ENCODE results near the gene TLE5.
"Not testable (repeated sequence)": the region's sequence is repeated elsewhere in the genome, so short reads cannot be mapped to it uniquely, and the experiment has no call there.

TLE5 gene

GRCh38 chr19:3089299-3089855 is 27.1 kb upstream of the TLE5 start:
- not testable (repeated sequence) for H3K9ac ChIP-seq (ENCODE audit: low read length); H3K36me3 ChIP-seq (ENCODE audit: control insufficient read depth, low read depth, low read length); H3K27ac ChIP-seq (ENCODE audit: low read length); H3K27me3 ChIP-seq (ENCODE audit: control insufficient read depth, insufficient read depth, low read length); H3K4me1 ChIP-seq (ENCODE audit: control insufficient read depth, low read depth, low read length); H3K9me3 ChIP-seq (ENCODE audit: control insufficient read depth, low read depth, low read length); H3K4me3 ChIP-seq (ENCODE audit: low read length)

GRCh38 chr19:3087769-3088168 is 25.5 kb upstream of the TLE5 start:
- H3K4me3 ChIP-seq (ENCODE audit: low read length), result no peak overlapping the region
- no peaks in the 10 kb centered on the region for H3K27me3 ChIP-seq (ENCODE audit: control insufficient read depth, insufficient read depth, low read length)
- H3K27ac ChIP-seq (ENCODE audit: low read length), result no peak overlapping the region

GRCh38 chr19:3084943-3085342 is 22.6 kb upstream of the TLE5 start:
- H3K4me3 ChIP-seq (ENCODE audit: low read length), result no peak overlapping the region
- H3K9ac ChIP-seq (ENCODE audit: low read length), result no peak overlapping the region
- no peak overlapping the region for H3K27ac ChIP-seq (ENCODE audit: low read length)
- no peaks in the 10 kb centered on the region for H3K4me1 ChIP-seq (ENCODE audit: control insufficient read depth, low read depth, low read length)
- no peaks in the 10 kb centered on the region for H3K36me3 ChIP-seq (ENCODE audit: control insufficient read depth, low read depth, low read length)
- no peaks in the 10 kb centered on the region for H3K27me3 ChIP-seq (ENCODE audit: control insufficient read depth, insufficient read depth, low read length)
- no peaks in the 10 kb centered on the region for H3K9me3 ChIP-seq (ENCODE audit: control insufficient read depth, low read depth, low read length)

More at GRCh38 chr19:3087769-3088168, 25.5 kb upstream of the TLE5 start:
- Histone ChIP-seq H3K36me3 (ENCODE audit: control insufficient read depth, low read depth, low read length) (no peaks in the 10 kb centered on the region), H3K4me1 (ENCODE audit: control insufficient read depth, low read depth, low read length) (no peaks in the 10 kb centered on the region), H3K9me3 (ENCODE audit: control insufficient read depth, low read depth, low read length) (no peaks in the 10 kb centered on the region), H3K9ac (ENCODE audit: low read length) (no peak overlapping the region)

- no peaks in the 10 kb centered on the region for H3K27me3 ChIP-seq (ENCODE audit: control insufficient read depth, insufficient read depth, low read length)
- no peaks in the 10 kb centered on the region for H3K36me3 ChIP-seq (ENCODE audit: control insufficient read depth, low read depth, low read length)
- no peaks in the 10 kb centered on the region for H3K4me1 ChIP-seq (ENCODE audit: control insufficient read depth, low read depth, low read length)
- H3K27ac ChIP-seq (ENCODE audit: low read length), result no peak overlapping the region
- H3K9ac ChIP-seq (ENCODE audit: low read length), result no peak overlapping the region
- no peaks in the 10 kb centered on the region for H3K9me3 ChIP-seq (ENCODE audit: control insufficient read depth, low read depth, low read length)
- H3K4me3 ChIP-seq (ENCODE audit: low read length), result no peak overlapping the region
These were observed 21.7 kb upstream of the TLE5 start for GRCh38 chr19:3083964-3084363.

- H3K9ac ChIP-seq (ENCODE audit: low read length), result no peak overlapping the region
- H3K27ac ChIP-seq (ENCODE audit: low read length), result no peak overlapping the region
- H3K36me3 ChIP-seq (ENCODE audit: control insufficient read depth, low read depth, low read length), result no peaks in the 10 kb centered on the region
- no peaks in the 10 kb centered on the region for H3K27me3 ChIP-seq (ENCODE audit: control insufficient read depth, insufficient read depth, low read length)
- H3K9me3 ChIP-seq (ENCODE audit: control insufficient read depth, low read depth, low read length), result no peaks in the 10 kb centered on the region
- no peak overlapping the region for H3K4me3 ChIP-seq (ENCODE audit: low read length)
- no peaks in the 10 kb centered on the region for H3K4me1 ChIP-seq (ENCODE audit: control insufficient read depth, low read depth, low read length)
These were observed 20.0 kb upstream of the TLE5 start for GRCh38 chr19:3082331-3082730.

- H3K27ac ChIP-seq (ENCODE audit: low read length), result no peak overlapping the region
- H3K36me3 ChIP-seq (ENCODE audit: control insufficient read depth, low read depth, low read length), result no peaks in the 10 kb centered on the region
- no peaks in the 10 kb centered on the region for H3K4me1 ChIP-seq (ENCODE audit: control insufficient read depth, low read depth, low read length)
- peaks cover 5% of the 10 kb centered on the region for H3K27me3 ChIP-seq (ENCODE audit: control insufficient read depth, insufficient read depth, low read length)
- no peak overlapping the region for H3K4me3 ChIP-seq (ENCODE audit: low read length)
- no peak overlapping the region for H3K9ac ChIP-seq (ENCODE audit: low read length)
- H3K9me3 ChIP-seq (ENCODE audit: control insufficient read depth, low read depth, low read length), result no peaks in the 10 kb centered on the region
These were observed 18.0 kb upstream of the TLE5 start for GRCh38 chr19:3080286-3080685.

GRCh38 chr19:3079578-3079977 is 17.3 kb upstream of the TLE5 start:
- Histone ChIP-seq H3K9ac (ENCODE audit: low read length) (no peak overlapping the region), H3K27ac (ENCODE audit: low read length) (no peak overlapping the region), H3K9me3 (ENCODE audit: control insufficient read depth, low read depth, low read length) (no peaks in the 10 kb centered on the region), H3K27me3 (ENCODE audit: control insufficient read depth, insufficient read depth, low read length) (peaks cover 9% of the 10 kb centered on the region), H3K4me3 (ENCODE audit: low read length) (no peak overlapping the region), H3K36me3 (ENCODE audit: control insufficient read depth, low read depth, low read length) (no peaks in the 10 kb centered on the region), H3K4me1 (ENCODE audit: control insufficient read depth, low read depth, low read length) (no peaks in the 10 kb centered on the region)

GRCh38 chr19:3075605-3076431 is 13.5 kb upstream of the TLE5 start:
- Histone ChIP-seq H3K36me3 (ENCODE audit: control insufficient read depth, low read depth, low read length) (no peaks in the 10 kb centered on the region), H3K27me3 (ENCODE audit: control insufficient read depth, insufficient read depth, low read length) (peaks cover 9% of the 10 kb centered on the region), H3K4me1 (ENCODE audit: control insufficient read depth, low read depth, low read length) (no peaks in the 10 kb centered on the region), H3K4me3 (ENCODE audit: low read length) (no peak overlapping the region), H3K9ac (ENCODE audit: low read length) (no peak overlapping the region), H3K27ac (ENCODE audit: low read length) (no peak overlapping the region), H3K9me3 (ENCODE audit: control insufficient read depth, low read depth, low read length) (no peaks in the 10 kb centered on the region)

GRCh38 chr19:3073931-3074595 is 11.8 kb upstream of the TLE5 start:
- no peaks in the 10 kb centered on the region for H3K9me3 ChIP-seq (ENCODE audit: control insufficient read depth, low read depth, low read length)
- peaks cover 9% of the 10 kb centered on the region for H3K27me3 ChIP-seq (ENCODE audit: control insufficient read depth, insufficient read depth, low read length)
- H3K27ac ChIP-seq (ENCODE audit: low read length), result no peak overlapping the region
- no peak overlapping the region for H3K4me3 ChIP-seq (ENCODE audit: low read length)
- no peak overlapping the region for H3K9ac ChIP-seq (ENCODE audit: low read length)
- H3K4me1 ChIP-seq (ENCODE audit: control insufficient read depth, low read depth, low read length), result no peaks in the 10 kb centered on the region
- H3K36me3 ChIP-seq (ENCODE audit: control insufficient read depth, low read depth, low read length), result no peaks in the 10 kb centered on the region

GRCh38 chr19:3073159-3073563 is 10.9 kb upstream of the TLE5 start:
- no peaks in the 10 kb centered on the region for H3K9me3 ChIP-seq (ENCODE audit: control insufficient read depth, low read depth, low read length)
- H3K27me3 ChIP-seq (ENCODE audit: control insufficient read depth, insufficient read depth, low read length), result peaks cover 9% of the 10 kb centered on the region
- no peaks in the 10 kb centered on the region for H3K36me3 ChIP-seq (ENCODE audit: control insufficient read depth, low read depth, low read length)
- no peak overlapping the region for H3K4me3 ChIP-seq (ENCODE audit: low read length)
- no peaks in the 10 kb centered on the region for H3K4me1 ChIP-seq (ENCODE audit: control insufficient read depth, low read depth, low read length)
- no peak overlapping the region for H3K9ac ChIP-seq (ENCODE audit: low read length)
- H3K27ac ChIP-seq (ENCODE audit: low read length), result no peak overlapping the region

GRCh38 chr19:3071768-3072167 is 9.5 kb upstream of the TLE5 start:
- Histone ChIP-seq H3K4me1 (ENCODE audit: control insufficient read depth, low read depth, low read length) (no peaks in the 10 kb centered on the region), H3K27ac (ENCODE audit: low read length) (no peak overlapping the region), H3K36me3 (ENCODE audit: control insufficient read depth, low read depth, low read length) (no peaks in the 10 kb centered on the region), H3K9me3 (ENCODE audit: control insufficient read depth, low read depth, low read length) (no peaks in the 10 kb centered on the region), H3K4me3 (ENCODE audit: low read length) (no peak overlapping the region), H3K9ac (ENCODE audit: low read length) (no peak overlapping the region), H3K27me3 (ENCODE audit: control insufficient read depth, insufficient read depth, low read length) (peaks cover 9% of the 10 kb centered on the region)
